Fibroblast of the conjunctiva (primary cell): ENCODE results near the gene IFI27L1.
"Not testable (repeated sequence)": the region's sequence is repeated elsewhere in the genome, so short reads cannot be mapped to it uniquely, and the experiment has no call there.

Experiments used
- DNase-seq: peaks from one replicate; pipeline ENCODE4 v3.0.0-alpha.2; 2010; ENCODE audit warnings: low read depth

IFI27L1 gene

GRCh38 chr14:94048691-94049624 lies 32.2 kb upstream of the IFI27L1 start:
- no peak for DNase-seq

GRCh38 chr14:94049625-94050023 lies 31.5 kb upstream of the IFI27L1 start:
- DNase-seq = no peak

- DNase-seq = no peak
These were observed 30.8 kb upstream of the IFI27L1 start for GRCh38 chr14:94050231-94050880.

GRCh38 chr14:94051115-94051514 lies 30.0 kb upstream of the IFI27L1 start:
- peak; percentile 18 for DNase-seq

- no peak for DNase-seq
These were observed 29.3 kb upstream of the IFI27L1 start for GRCh38 chr14:94051779-94052178.

GRCh38 chr14:94052199-94052598 lies 28.9 kb upstream of the IFI27L1 start:
- DNase-seq = no peak

- no peak for DNase-seq
These were observed 28.4 kb upstream of the IFI27L1 start for GRCh38 chr14:94052662-94053061.

- no peak for DNase-seq
These were observed 26.7 kb upstream of the IFI27L1 start for GRCh38 chr14:94054401-94054800.

- no peak for DNase-seq
These were observed 26.2 kb upstream of the IFI27L1 start for GRCh38 chr14:94054936-94055335.

GRCh38 chr14:94056579-94057308 lies 24.4 kb upstream of the IFI27L1 start:
- DNase-seq = no peak

- no peak for DNase-seq
These were observed 22.9 kb upstream of the IFI27L1 start for GRCh38 chr14:94058128-94058673.

GRCh38 chr14:94058674-94059138 lies 22.4 kb upstream of the IFI27L1 start:
- no peak for DNase-seq

GRCh38 chr14:94059998-94060397 lies 21.1 kb upstream of the IFI27L1 start:
- no peak for DNase-seq

GRCh38 chr14:94062344-94062940 lies 18.7 kb upstream of the IFI27L1 start:
- no peak for DNase-seq

- no peak for DNase-seq
These were observed 14.9 kb upstream of the IFI27L1 start for GRCh38 chr14:94066089-94066676.

GRCh38 chr14:94072076-94072475 lies 9.0 kb upstream of the IFI27L1 start:
- not testable (repeated sequence) for DNase-seq

- DNase-seq = no peak
These were observed 6.6 kb upstream of the IFI27L1 start for GRCh38 chr14:94074534-94074933.

GRCh38 chr14:94075008-94075407 lies 6.1 kb upstream of the IFI27L1 start:
- no peak for DNase-seq

GRCh38 chr14:94077111-94077821 lies 3.8 kb upstream of the IFI27L1 start:
- no peak for DNase-seq

- DNase-seq = no peak
These were observed 3.3 kb upstream of the IFI27L1 start for GRCh38 chr14:94077823-94078222.
